ENCODE results near the gene SVIP. TPM values are rescaled to one million over a fixed set of nuclear protein-coding genes. Genes with fewer than 3 reads are reported as not detected.

Gene SVIP
- total RNA-seq, 2 experiments from 2014 or later: 81.2 to 84.2 TPM

GRCh38 chr11:22822203-22822602 is 7.4 kb downstream of the SVIP start:
- CTCF ChIA-PET: no interaction called here
- no peak overlapping the region for H3K4me3 Mint-ChIP-seq
- peaks cover 63% of the 10 kb centered on the region for H3K36me3 Mint-ChIP-seq (ENCODE audit: low read depth)
- H3K27me3 Mint-ChIP-seq (ENCODE audit: low read depth): no peaks in the 10 kb centered on the region
- H3K9me3 Mint-ChIP-seq: peaks cover 8% of the 10 kb centered on the region
- DNase-seq: no peak
- intact Hi-C loops (cut with micrococcal nuclease): no loop called here
- H3K4me1 Mint-ChIP-seq (ENCODE audit: low read depth): peaks cover 1% of the 10 kb centered on the region
- H3K27ac Mint-ChIP-seq: no peak overlapping the region

GRCh38 chr11:22809893-22810292 is 19.7 kb downstream of the SVIP start:
- no peak overlapping the region for H3K4me3 Mint-ChIP-seq
- intact Hi-C loops (cut with micrococcal nuclease): no loop called here
- no peak for DNase-seq
- CTCF ChIA-PET: interaction anchor here (0.7 to 0.9 kb wide), 2 partner anchors 9 to 19 kb away, joined by 3 read pairs; no protein-coding TSS in a partner anchor
- H3K9me3 Mint-ChIP-seq: peaks cover 8% of the 10 kb centered on the region
- no peaks in the 10 kb centered on the region for H3K4me1 Mint-ChIP-seq (ENCODE audit: low read depth)
- H3K27ac Mint-ChIP-seq: no peak overlapping the region
- no peaks in the 10 kb centered on the region for H3K36me3 Mint-ChIP-seq (ENCODE audit: low read depth)
- no peaks in the 10 kb centered on the region for H3K27me3 Mint-ChIP-seq (ENCODE audit: low read depth)

- Mint-ChIP-seq H3K9me3 (peaks cover 8% of the 10 kb centered on the region), H3K27me3 (ENCODE audit: low read depth) (no peaks in the 10 kb centered on the region), H3K27ac (no peak overlapping the region), H3K4me1 (ENCODE audit: low read depth) (no peaks in the 10 kb centered on the region), H3K36me3 (ENCODE audit: low read depth) (no peaks in the 10 kb centered on the region), H3K4me3 (no peak overlapping the region)
- CTCF ChIA-PET: interaction anchor here (1.0 kb wide), 1 partner anchor 21 kb away, joined by 3 read pairs; no protein-coding TSS in a partner anchor
- no peak for DNase-seq
- intact Hi-C loops (cut with micrococcal nuclease): no loop called here
These were observed 20.9 kb downstream of the SVIP start for GRCh38 chr11:22808571-22809197.

GRCh38 chr11:22807855-22808570 is 21.6 kb downstream of the SVIP start:
- H3K4me1 Mint-ChIP-seq (ENCODE audit: low read depth): no peaks in the 10 kb centered on the region

GRCh38 chr11:22807391-22807790 is 22.2 kb downstream of the SVIP start:
- CTCF ChIA-PET: no interaction called here
- no peak overlapping the region for H3K27ac Mint-ChIP-seq
- no peaks in the 10 kb centered on the region for H3K36me3 Mint-ChIP-seq (ENCODE audit: low read depth)
- H3K4me3 Mint-ChIP-seq: no peak overlapping the region
- no peaks in the 10 kb centered on the region for H3K27me3 Mint-ChIP-seq (ENCODE audit: low read depth)
- peaks cover 8% of the 10 kb centered on the region for H3K9me3 Mint-ChIP-seq
- no peaks in the 10 kb centered on the region for H3K4me1 Mint-ChIP-seq (ENCODE audit: low read depth)
- no peak for DNase-seq
- intact Hi-C loops (cut with micrococcal nuclease): no loop called here

More at GRCh38 chr11:22807855-22808570, 21.6 kb downstream of the SVIP start:
- H3K4me3 Mint-ChIP-seq: no peak overlapping the region
- peaks cover 8% of the 10 kb centered on the region for H3K9me3 Mint-ChIP-seq
- CTCF ChIA-PET: no interaction called here
- DNase-seq: no peak
- H3K36me3 Mint-ChIP-seq (ENCODE audit: low read depth): no peaks in the 10 kb centered on the region
- no peak overlapping the region for H3K27ac Mint-ChIP-seq
- intact Hi-C loops (cut with micrococcal nuclease): no loop called here
- H3K27me3 Mint-ChIP-seq (ENCODE audit: low read depth): no peaks in the 10 kb centered on the region

GRCh38 chr11:22802861-22803260 is 26.7 kb downstream of the SVIP start:
- no peak for DNase-seq
- Mint-ChIP-seq H3K36me3 (ENCODE audit: low read depth) (no peaks in the 10 kb centered on the region), H3K9me3 (no peaks in the 10 kb centered on the region), H3K27ac (no peak overlapping the region), H3K4me1 (ENCODE audit: low read depth) (no peaks in the 10 kb centered on the region), H3K4me3 (no peak overlapping the region), H3K27me3 (ENCODE audit: low read depth) (peaks cover 16% of the 10 kb centered on the region)
- CTCF ChIA-PET: no interaction called here
- intact Hi-C loops (cut with micrococcal nuclease): no loop called here

- CTCF ChIA-PET: no interaction called here
- Mint-ChIP-seq H3K4me3 (no peak overlapping the region), H3K9me3 (no peaks in the 10 kb centered on the region), H3K27ac (no peak overlapping the region), H3K36me3 (ENCODE audit: low read depth) (no peaks in the 10 kb centered on the region), H3K4me1 (ENCODE audit: low read depth) (no peaks in the 10 kb centered on the region), H3K27me3 (ENCODE audit: low read depth) (peaks cover 16% of the 10 kb centered on the region)
- no peak for DNase-seq
- intact Hi-C loops (cut with micrococcal nuclease): no loop called here
These were observed 29.1 kb downstream of the SVIP start for GRCh38 chr11:22800482-22800881.

- Mint-ChIP-seq H3K27me3 (ENCODE audit: low read depth) (peaks cover 16% of the 10 kb centered on the region), H3K4me1 (ENCODE audit: low read depth) (no peaks in the 10 kb centered on the region), H3K27ac (no peak overlapping the region), H3K4me3 (no peak overlapping the region), H3K9me3 (no peaks in the 10 kb centered on the region), H3K36me3 (ENCODE audit: low read depth) (no peaks in the 10 kb centered on the region)
- intact Hi-C loops (cut with micrococcal nuclease): no loop called here
- CTCF ChIA-PET: interaction anchor here (1.0 kb wide), 1 partner anchor 12 kb away, joined by 6 read pairs; no protein-coding TSS in a partner anchor
- no peak for DNase-seq
These were observed 30.7 kb downstream of the SVIP start for GRCh38 chr11:22798901-22799300.

GRCh38 chr11:22797047-22797446 is 32.6 kb downstream of the SVIP start:
- no peak for DNase-seq
- Mint-ChIP-seq H3K9me3 (no peaks in the 10 kb centered on the region), H3K27me3 (ENCODE audit: low read depth) (peaks cover 16% of the 10 kb centered on the region), H3K27ac (no peak overlapping the region), H3K4me1 (ENCODE audit: low read depth) (no peaks in the 10 kb centered on the region), H3K36me3 (ENCODE audit: low read depth) (no peaks in the 10 kb centered on the region), H3K4me3 (no peak overlapping the region)
- intact Hi-C loops (cut with micrococcal nuclease): no loop called here
- CTCF ChIA-PET: interaction anchor here (1.7 kb wide), 1 partner anchor 11 kb away, joined by 4 read pairs; no protein-coding TSS in a partner anchor

- Mint-ChIP-seq H3K27me3 (ENCODE audit: low read depth) (peaks cover 14% of the 10 kb centered on the region), H3K4me1 (ENCODE audit: low read depth) (no peaks in the 10 kb centered on the region), H3K9me3 (no peaks in the 10 kb centered on the region), H3K27ac (no peak overlapping the region), H3K36me3 (ENCODE audit: low read depth) (no peaks in the 10 kb centered on the region), H3K4me3 (no peak overlapping the region)
- DNase-seq: no peak
- CTCF ChIA-PET: interaction anchor here (1.1 kb wide), 1 partner anchor 14 kb away, joined by 3 read pairs; no protein-coding TSS in a partner anchor
- intact Hi-C loops (cut with micrococcal nuclease): no loop called here
These were observed 33.7 kb downstream of the SVIP start for GRCh38 chr11:22795914-22796313.

- H3K27me3 Mint-ChIP-seq (ENCODE audit: low read depth): no peaks in the 10 kb centered on the region
- no peaks in the 10 kb centered on the region for H3K9me3 Mint-ChIP-seq
- H3K4me1 Mint-ChIP-seq (ENCODE audit: low read depth): no peaks in the 10 kb centered on the region
- DNase-seq: no peak
- CTCF ChIA-PET: interaction anchor here (0.6 to 1.3 kb wide), 2 partner anchors 9 to 546 kb away, joined by 3 read pairs; no protein-coding TSS in a partner anchor
- no peak overlapping the region for H3K4me3 Mint-ChIP-seq
- H3K36me3 Mint-ChIP-seq (ENCODE audit: low read depth): no peaks in the 10 kb centered on the region
- intact Hi-C loops (cut with micrococcal nuclease): no loop called here
- H3K27ac Mint-ChIP-seq: no peak overlapping the region
These were observed 37.1 kb downstream of the SVIP start for GRCh38 chr11:22792497-22792896.

GRCh38 chr11:22787551-22788162 is 41.9 kb downstream of the SVIP start:
- no peaks in the 10 kb centered on the region for H3K36me3 Mint-ChIP-seq (ENCODE audit: low read depth)
- intact Hi-C loops (cut with micrococcal nuclease): loop anchor here (1.0 to 10.0 kb wide), 6 partner anchors 41 to 542 kb away; partner anchors contain the start of gene SVIP
- H3K27me3 Mint-ChIP-seq (ENCODE audit: low read depth): no peaks in the 10 kb centered on the region
- CTCF ChIA-PET: interaction anchor here (0.7 to 2.4 kb wide), 39 partner anchors 10 to 1835 kb away, joined by 3 to 18 read pairs (median 4); partner anchors contain the start of genes GAS2 and SVIP
- peak; percentile 49 for DNase-seq
- no peak overlapping the region for H3K4me3 Mint-ChIP-seq
- H3K4me1 Mint-ChIP-seq (ENCODE audit: low read depth): no peaks in the 10 kb centered on the region
- no peak overlapping the region for H3K27ac Mint-ChIP-seq
- no peaks in the 10 kb centered on the region for H3K9me3 Mint-ChIP-seq

All from activated naive CD4-positive, alpha-beta T cell treated with anti-CD3 and anti-CD28 coated beads for 36 hours (primary cell).